GM18526 (cell line): Measurements from ENCODE around the gene ADGRL4.

ENCODE experiments used
- POLR2A ChIP-seq: IDR thresholded peaks from 3 replicates; pipeline ENCODE4 v1.6.1; 2011; ENCODE audit not compliant: insufficient read length; ENCODE audit errors: extremely low read depth

Gene ADGRL4

GRCh38 chr1:78958711-78959110, 47.8 kb downstream of the ADGRL4 start:
- TF ChIP-seq POLR2A = no peak

GRCh38 chr1:78950826-78951225, 55.7 kb downstream of the ADGRL4 start:
- no peak for TF ChIP-seq POLR2A

DNA sequence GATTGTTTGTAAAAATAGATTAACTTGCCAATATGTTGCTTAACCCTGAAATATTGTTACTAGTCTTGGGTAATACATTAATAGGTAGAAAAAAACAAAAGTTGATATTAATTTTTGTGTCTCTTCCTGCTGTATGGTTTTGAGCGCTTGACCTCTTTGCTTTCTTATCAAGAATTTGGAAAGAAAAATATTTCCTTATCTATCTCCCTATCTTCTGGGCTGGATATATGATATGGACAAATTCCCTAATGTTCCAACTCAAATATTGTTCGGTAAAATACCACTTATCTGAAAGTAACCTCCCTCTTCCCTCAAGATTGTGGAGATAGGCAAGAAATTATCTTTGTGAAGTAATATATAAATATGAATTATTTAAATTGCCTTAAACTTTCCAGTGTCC, 57.3 kb downstream of the ADGRL4 start:
- TF ChIP-seq POLR2A = no peak

- no peak for TF ChIP-seq POLR2A
These were observed 87.4 kb downstream of the ADGRL4 start for GRCh38 chr1:78919150-78919549.

GRCh38 chr1:78918157-78918556, 88.4 kb downstream of the ADGRL4 start:
- no peak for TF ChIP-seq POLR2A

DNA sequence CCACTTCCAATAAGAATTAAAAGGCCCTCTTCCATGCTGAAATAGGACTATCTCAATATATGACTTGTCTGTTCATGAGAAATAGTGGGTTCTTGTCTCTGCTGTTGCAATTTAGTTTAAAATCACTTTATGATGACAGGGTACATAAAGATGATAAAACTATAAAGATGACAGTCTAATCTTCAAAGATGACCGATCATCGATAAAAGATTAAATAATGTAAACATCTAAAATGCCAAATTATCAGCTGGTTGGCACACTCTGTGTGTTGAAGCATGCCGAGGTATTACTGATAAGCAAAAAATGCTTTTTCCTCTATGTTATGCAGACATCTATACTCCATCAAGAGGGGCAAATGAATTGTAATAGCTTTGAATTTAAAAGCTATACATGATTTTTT, 89.5 kb downstream of the ADGRL4 start:
- TF ChIP-seq POLR2A = no peak

GRCh38 chr1:78913950-78914349, 92.6 kb downstream of the ADGRL4 start:
- TF ChIP-seq POLR2A = no peak

DNA sequence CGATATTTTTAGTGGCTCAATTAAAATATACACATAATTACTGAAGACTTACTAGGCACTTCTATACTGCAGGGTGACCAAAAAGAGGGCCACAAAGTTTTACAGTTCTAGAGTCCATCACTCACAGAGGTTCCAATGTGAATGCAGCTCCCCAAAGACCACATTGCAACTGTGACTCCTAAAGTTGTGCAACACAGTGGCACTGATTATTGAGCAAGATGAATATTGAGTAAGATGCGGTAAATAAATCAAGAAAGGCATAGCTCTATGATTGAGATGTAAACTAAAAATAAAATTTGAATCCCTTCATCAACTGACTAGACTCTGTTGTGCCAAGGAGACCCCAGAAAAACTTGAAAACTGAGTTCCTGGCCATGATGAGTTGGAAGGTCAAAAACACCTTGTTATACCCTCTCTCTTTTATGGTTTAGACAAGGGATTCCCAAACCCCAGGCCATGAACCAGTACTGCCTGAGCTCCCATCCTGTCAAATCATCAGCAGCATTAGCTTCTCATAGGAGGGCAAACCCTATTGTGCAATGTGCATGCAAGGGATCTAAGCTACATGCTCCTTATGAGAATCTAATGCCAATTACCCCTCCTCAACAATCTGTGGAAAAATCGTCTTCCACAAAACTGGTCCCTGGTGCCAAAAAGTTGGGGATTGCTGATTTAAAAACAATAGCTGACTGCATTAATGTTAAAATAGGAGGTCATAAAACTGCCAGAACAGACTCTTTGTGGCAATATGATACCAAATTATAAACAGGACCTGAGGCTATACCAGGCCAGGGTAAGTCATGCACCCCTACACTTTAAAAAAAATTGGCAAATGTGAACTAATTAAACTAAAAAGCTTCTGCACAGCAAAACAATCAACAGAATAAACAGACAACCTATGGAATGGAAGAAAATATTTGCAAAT, 94.3 kb downstream of the ADGRL4 start:
- TF ChIP-seq POLR2A = no peak

DNA sequence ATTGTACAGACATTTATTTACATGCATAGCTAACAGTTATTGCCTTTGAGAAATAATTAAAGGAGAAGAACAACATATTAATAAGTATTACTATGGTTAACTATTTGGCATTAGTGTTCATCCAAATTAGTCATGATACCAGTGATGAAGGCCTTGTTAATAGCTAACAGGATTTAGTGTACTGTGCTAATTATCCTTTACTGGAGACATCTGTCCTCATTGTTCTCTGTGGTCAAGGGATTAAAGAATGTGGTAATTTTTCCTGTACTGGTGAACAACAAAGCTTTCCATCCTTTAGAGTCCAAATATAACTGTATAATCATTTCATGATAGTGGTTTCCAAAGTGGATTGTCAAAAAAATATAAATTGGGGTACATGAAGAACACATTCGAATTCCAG, 103.9 kb downstream of the ADGRL4 start:
- TF ChIP-seq POLR2A = no peak

- TF ChIP-seq POLR2A = no peak
These were observed 111.7 kb downstream of the ADGRL4 start for GRCh38 chr1:78894811-78895210.

- TF ChIP-seq POLR2A = no peak
These were observed 114.2 kb downstream of the ADGRL4 start for GRCh38 chr1:78892260-78892840.

DNA sequence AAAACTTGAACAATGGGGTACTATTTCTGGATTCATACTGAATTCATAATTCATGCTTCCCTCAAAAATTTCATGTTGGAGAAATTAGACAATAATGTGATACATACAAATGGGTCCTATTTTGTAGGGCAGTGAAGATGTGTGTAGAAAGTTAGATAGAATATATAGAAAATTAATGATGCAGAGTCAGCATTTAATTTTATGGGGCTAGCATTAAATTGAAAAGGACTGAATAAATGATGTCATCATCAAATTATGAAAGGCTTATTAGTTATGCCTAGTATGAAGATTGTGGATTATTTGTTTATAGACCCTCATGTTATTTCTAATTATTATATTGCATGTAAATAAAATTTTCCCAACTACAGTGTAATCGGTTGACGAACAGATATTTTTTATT, 119.1 kb downstream of the ADGRL4 start:
- no peak for TF ChIP-seq POLR2A

DNA sequence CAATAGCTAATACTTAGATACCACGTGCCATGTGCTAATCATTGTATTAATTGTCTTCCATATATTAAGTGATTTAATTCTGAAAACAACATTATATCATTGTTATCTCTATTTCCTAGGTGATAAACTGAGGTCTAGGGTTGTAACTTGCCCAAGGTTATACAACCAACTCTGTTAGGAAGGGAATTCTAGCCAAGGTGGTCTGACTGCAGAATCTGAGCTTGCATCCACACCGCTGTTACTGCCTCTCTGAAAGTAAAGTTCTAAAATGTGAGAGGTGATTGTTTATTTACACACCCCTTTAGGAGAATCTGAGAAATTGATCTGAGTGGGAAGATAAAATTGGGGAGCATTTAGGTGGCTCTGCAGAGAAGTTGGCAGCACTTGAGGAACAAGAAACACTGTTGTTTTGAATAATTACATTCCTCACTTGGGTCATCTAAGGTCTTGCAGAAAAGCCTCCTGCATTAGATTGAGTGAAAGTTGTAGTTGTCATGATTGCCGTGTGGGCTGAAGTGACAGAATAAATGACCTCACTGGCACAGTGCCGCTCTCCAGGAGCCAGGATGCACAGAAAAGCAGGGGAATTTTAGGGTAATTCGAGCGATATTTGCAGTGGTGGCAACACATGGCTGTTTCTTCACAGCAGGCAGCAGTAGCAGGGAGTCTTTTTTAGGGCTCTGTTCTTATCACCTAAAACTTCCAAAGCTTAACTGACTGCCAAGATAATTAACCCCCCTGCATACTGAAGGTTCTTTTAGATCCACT, 121.7 kb downstream of the ADGRL4 start:
- TF ChIP-seq POLR2A = no peak

DNA sequence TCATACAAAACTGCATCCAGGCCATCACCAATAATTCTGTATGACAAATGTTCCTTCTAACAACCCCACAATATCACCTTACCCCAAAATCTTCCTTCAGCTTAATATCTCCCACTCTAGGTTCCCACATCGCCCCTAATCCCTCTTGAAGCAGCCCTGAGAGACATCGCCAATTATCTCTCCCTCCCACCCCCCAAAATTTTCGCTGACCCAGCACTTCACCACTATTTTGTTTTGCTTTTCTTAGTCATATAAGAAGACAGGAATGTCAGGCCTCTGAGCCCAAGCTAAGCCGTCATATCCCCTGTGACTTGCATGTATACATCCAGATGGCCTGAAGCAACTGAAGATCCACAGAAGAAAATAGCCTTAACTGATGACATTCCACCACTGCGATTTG, 126.3 kb downstream of the ADGRL4 start:
- TF ChIP-seq POLR2A = no peak

GRCh38 chr1:78871249-78871648, 135.3 kb downstream of the ADGRL4 start:
- no peak for TF ChIP-seq POLR2A

- TF ChIP-seq POLR2A = no peak
These were observed 137.4 kb downstream of the ADGRL4 start for GRCh38 chr1:78869136-78869535.

DNA sequence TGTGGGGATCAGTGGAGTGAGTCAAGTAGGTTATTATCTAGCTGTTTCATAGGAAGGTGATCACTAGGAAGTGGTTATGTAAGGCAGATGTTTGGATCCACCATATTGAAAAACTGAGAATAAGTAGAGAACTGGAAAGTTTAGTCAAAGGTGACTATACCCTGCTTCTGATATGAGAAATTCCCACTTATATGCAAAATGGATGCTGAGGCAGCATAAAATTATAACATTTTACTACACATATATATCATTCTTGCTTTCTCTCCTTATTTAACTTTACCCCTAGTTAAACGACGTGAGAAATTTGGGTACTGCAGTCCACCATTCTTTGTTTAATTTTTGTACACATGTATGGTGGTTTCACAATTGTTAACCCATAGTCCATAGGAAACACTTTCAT, 142.4 kb downstream of the ADGRL4 start:
- TF ChIP-seq POLR2A = no peak

DNA sequence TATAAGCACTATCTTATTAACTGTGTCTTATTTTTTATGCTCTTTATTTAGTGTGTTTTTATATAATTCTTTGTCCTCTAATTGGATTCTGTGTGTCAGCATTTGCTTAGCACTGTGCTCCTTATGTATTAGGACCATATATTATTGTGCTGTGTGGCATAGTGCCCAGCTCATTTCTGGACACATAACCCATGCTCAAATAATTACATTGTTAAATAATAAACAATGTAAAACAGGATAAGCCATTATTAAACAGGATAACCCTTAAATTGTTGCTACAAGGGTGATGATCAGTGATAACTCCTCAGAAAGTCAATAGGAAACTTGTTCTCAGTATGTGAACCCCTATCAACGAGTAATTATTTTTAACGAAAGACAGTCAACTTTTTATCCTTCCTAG, 150.4 kb downstream of the ADGRL4 start:
- no peak for TF ChIP-seq POLR2A
